Stimulated activated naive CD8-positive, alpha-beta T cell treated with anti-CD3 and anti-CD28 coated beads, Interleukin-15, Interleukin-2, amounts not matched to agents 100 ng/mL and 50 ng/mL, for 24 hours (primary cell): Measurements from ENCODE around the gene SLC13A1.
"Not testable (repeated sequence)": the region's sequence is repeated elsewhere in the genome, so short reads cannot be mapped to it uniquely, and the experiment has no call there.

Source experiments
- H3K27ac Mint-ChIP-seq: one replicate; pipeline ENCODE4 v1.8.0; 2021; ENCODE audit warnings: mild to moderate bottlenecking, mixed read lengths
- H3K27me3 Mint-ChIP-seq: one replicate; pipeline ENCODE4 v1.8.0; 2021; ENCODE audit warnings: mixed read lengths
- H3K36me3 Mint-ChIP-seq: one replicate; pipeline ENCODE4 v1.8.0; 2021; ENCODE audit warnings: low read depth, mixed read lengths
- H3K4me1 Mint-ChIP-seq: one replicate; pipeline ENCODE4 v1.8.0; 2021; ENCODE audit warnings: low read depth, mixed read lengths
- H3K4me3 Mint-ChIP-seq: one replicate; pipeline ENCODE4 v1.8.0; 2021; ENCODE audit warnings: mild to moderate bottlenecking, mixed read lengths
- H3K9me3 Mint-ChIP-seq: one replicate; pipeline ENCODE4 v1.8.0; 2021; ENCODE audit warnings: mixed read lengths

SLC13A1 gene

DNA sequence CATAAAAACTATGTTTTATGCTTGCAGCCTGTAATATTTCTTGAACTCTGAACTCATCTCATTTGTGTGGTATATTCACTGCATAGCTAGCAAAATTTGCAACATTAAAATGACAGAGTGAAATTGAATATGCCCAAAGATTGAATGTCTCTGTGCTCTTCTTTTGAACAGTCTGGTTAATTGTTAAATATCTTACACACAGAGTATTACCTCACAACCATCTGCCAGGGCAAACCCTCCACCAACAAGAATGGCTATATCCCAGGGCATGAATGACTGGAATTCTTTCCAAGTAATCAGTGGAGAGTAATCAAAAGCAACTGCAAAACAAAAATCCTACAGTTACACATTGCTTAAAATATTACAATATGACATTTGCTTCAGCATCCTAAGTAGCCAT is 76.9 kb downstream of the SLC13A1 start:
- Mint-ChIP-seq H3K9me3 (no peaks in the 10 kb centered on the region), H3K27me3 (no peaks in the 10 kb centered on the region), H3K4me1 (no peaks in the 10 kb centered on the region), H3K4me3 (no peak overlapping the region), H3K36me3 (no peaks in the 10 kb centered on the region), H3K27ac (no peak overlapping the region)

DNA sequence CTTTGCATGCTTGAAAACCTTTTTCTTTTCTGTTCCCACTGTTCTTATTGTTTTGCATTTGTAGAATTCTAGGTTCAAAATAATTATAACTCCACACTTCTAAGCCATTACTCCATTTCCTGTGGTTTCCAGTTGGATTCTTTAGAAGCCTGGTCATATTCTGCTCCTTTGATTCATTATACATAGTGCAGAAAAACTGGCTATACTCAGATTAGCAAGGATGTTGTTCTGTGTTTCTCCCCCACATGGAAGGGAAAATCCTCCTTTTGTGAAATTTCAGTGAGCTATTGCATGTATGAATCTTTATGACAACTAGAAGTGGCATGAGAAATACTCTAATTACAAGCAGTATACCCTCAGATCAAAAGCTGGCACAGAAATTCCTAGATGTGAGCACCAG is 79.5 kb downstream of the SLC13A1 start:
- Mint-ChIP-seq H3K27me3 (no peaks in the 10 kb centered on the region), H3K4me3 (no peak overlapping the region), H3K4me1 (no peaks in the 10 kb centered on the region), H3K27ac (no peak overlapping the region), H3K9me3 (peaks cover 2% of the 10 kb centered on the region), H3K36me3 (no peaks in the 10 kb centered on the region)

DNA sequence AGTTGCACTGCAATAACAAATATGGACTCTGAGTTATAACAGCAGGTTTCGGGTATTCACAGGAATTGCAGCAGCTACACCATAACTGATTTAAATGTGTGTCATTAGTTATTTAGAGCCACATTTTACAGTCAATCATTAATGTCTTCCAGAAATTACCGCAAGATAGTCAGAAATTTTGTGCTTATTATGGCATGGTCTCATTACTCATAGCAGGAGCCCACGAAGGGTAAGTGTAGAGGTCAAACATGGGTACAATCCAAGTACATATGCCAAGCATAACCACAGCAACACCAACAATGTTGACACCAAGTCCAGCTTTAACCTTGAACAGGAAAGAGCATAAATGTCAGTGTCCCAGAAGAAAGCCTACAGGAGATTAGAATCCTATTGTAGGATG is 84.4 kb downstream of the SLC13A1 start:
- H3K27me3 Mint-ChIP-seq = no peaks in the 10 kb centered on the region
- no peaks in the 10 kb centered on the region for H3K4me1 Mint-ChIP-seq
- H3K27ac Mint-ChIP-seq = no peak overlapping the region
- peaks cover 8% of the 10 kb centered on the region for H3K9me3 Mint-ChIP-seq
- no peaks in the 10 kb centered on the region for H3K36me3 Mint-ChIP-seq
- H3K4me3 Mint-ChIP-seq = no peak overlapping the region

DNA sequence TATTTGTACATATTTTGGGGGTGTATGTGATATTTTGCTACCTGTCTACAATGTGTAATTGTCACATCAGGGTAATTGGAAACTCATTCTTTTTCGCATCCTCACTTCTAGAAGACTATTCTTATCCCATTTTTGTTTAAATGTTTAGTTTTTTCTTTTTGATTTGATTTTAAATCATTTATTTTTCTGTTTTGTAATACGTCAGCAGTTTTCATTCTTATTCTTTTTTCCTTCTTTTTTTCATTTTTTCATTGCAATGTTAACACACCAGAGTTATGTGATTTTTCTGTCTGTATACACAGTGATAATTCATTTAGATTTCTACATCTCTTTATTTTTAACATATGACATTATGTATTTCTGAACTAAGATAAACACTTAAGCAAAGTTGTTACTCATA is 85.5 kb downstream of the SLC13A1 start:
- Mint-ChIP-seq H3K27me3 (no peaks in the 10 kb centered on the region), H3K4me3 (no peak overlapping the region), H3K4me1 (no peaks in the 10 kb centered on the region), H3K9me3 (peaks cover 12% of the 10 kb centered on the region), H3K36me3 (no peaks in the 10 kb centered on the region), H3K27ac (no peak overlapping the region)

DNA sequence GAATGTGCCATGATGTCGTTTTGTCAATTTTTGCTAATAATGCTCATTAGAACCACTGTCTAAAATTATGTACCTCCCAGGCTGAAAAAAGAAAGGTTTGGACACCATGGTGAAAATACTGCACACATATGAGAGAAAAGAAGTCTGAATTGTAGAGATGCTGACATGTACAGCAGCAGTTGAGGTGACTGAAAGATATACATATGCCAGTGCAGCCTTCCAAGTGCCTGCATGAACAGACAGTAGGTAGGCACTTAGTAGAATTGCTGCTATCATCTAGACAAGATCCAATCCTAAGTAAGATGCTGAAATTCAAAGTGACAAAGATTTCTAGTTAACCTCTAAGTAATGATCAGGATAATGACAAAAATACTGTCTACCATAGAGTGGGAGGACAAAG is 86.9 kb downstream of the SLC13A1 start:
- H3K36me3 Mint-ChIP-seq = no peaks in the 10 kb centered on the region
- H3K4me3 Mint-ChIP-seq = no peak overlapping the region
- H3K4me1 Mint-ChIP-seq = no peaks in the 10 kb centered on the region
- H3K27ac Mint-ChIP-seq = no peak overlapping the region
- peaks cover 12% of the 10 kb centered on the region for H3K9me3 Mint-ChIP-seq
- no peaks in the 10 kb centered on the region for H3K27me3 Mint-ChIP-seq

DNA sequence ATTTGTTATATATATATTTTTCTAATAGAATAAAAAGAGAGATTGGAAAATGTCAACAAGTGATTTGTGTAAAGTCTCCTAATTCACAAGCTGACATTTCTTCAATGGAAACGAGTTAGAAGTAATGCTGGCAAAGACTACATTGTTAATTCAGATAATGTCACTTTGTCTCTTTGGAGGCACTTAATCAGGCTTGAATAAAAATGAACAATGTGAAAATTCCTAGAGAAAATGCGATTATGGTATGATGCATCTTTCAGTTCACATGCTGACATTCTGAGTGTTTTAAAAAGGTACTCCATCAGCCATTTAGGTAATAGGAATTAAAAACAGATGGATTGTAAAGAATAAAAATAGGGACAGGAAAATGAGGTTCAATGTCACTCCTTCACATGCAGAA is 100.1 kb downstream of the SLC13A1 start:
- Mint-ChIP-seq H3K36me3 (no peaks in the 10 kb centered on the region), H3K4me3 (no peak overlapping the region)

DNA sequence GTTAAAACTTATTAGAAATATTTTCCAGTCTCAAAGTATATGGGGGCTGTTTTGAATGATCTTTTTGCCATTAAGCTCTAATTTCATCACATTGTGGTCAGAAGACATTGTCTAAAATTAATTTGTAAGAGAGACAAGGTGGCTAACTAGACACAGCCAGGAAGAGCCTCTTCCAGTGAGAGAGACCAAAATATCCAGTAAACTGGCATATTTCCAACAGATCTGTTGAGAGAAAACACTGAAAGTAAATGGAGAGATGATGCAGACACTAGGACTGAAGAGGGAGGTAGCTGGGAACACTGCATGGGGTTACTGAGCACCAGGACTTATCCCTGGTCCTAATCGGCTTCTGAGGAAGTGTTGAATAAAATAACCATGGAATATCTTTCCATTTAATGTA is 102.8 kb downstream of the SLC13A1 start:
- no peaks in the 10 kb centered on the region for H3K36me3 Mint-ChIP-seq
- H3K4me3 Mint-ChIP-seq = no peak overlapping the region
- H3K27me3 Mint-ChIP-seq = no peaks in the 10 kb centered on the region
- no peaks in the 10 kb centered on the region for H3K4me1 Mint-ChIP-seq
- H3K9me3 Mint-ChIP-seq = peaks cover 7% of the 10 kb centered on the region
- H3K27ac Mint-ChIP-seq = no peak overlapping the region

More for the DNA sequence above, 100.1 kb downstream of the SLC13A1 start:
- peaks cover 7% of the 10 kb centered on the region for H3K9me3 Mint-ChIP-seq
- no peaks in the 10 kb centered on the region for H3K27me3 Mint-ChIP-seq
- H3K4me1 Mint-ChIP-seq = no peaks in the 10 kb centered on the region
- no peak overlapping the region for H3K27ac Mint-ChIP-seq

DNA sequence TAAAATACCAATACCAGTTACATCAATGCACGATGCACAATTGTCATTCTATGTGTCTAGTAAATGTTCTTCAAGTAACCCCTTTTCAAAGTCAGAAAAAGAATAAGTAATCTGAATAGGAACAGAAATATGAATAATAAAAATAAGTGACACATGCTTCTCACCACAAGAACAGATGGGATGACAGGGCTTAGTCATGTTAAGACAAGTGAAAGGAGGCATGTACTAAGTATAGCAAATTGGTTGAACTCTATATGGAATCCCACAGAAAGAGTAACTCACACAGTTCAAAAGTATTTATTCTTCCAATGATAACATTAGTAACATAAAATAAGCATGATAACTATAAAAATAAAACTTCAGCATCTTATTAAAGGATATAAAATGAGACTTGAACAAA is 103.3 kb downstream of the SLC13A1 start:
- H3K27me3 Mint-ChIP-seq = no peaks in the 10 kb centered on the region
- H3K4me1 Mint-ChIP-seq = no peaks in the 10 kb centered on the region
- H3K36me3 Mint-ChIP-seq = no peaks in the 10 kb centered on the region
- H3K27ac Mint-ChIP-seq = no peak overlapping the region
- peaks cover 7% of the 10 kb centered on the region for H3K9me3 Mint-ChIP-seq
- no peak overlapping the region for H3K4me3 Mint-ChIP-seq

DNA sequence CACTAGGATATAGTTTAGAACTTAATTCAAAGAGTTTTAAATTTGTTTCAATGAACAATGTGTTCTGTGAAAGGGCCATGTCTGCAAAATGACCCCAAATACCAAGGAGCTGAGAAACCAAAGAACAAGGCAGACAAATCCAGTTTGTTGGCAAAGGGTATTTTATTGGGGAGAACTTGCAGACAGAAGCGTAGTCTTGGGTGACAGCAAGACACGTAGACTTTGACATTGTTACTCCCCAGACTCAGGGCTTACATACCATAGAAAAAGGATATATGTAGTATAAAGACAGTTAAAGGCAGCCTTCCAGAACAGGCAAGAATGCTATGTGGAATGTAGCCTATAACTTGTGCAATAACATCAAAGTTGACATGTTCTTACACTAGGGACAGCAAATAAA is 109.3 kb downstream of the SLC13A1 start:
- Mint-ChIP-seq H3K4me3 (no peak overlapping the region), H3K9me3 (peaks cover 4% of the 10 kb centered on the region), H3K27me3 (no peaks in the 10 kb centered on the region), H3K36me3 (no peaks in the 10 kb centered on the region), H3K4me1 (no peaks in the 10 kb centered on the region), H3K27ac (no peak overlapping the region)

DNA sequence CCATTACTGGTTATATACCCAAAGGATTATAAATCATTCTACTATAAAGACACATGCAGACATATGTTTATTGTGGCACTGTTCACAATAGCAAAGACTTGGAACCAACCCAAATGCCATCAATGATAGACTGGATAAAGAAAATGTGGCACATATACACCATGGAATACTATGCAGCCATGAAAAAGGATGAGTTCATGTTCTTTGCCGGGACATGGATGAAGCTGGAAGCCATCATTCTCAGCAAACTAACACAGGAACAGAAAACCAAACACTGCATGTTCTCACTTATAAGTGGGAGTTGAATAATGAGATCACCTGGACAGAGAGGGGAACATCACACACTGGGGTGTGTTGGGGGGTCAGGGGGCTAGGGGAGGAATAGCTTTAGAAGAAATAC is 112.9 kb downstream of the SLC13A1 start:
- not testable (repeated sequence) for H3K4me3 Mint-ChIP-seq, H3K9me3 Mint-ChIP-seq, H3K4me1 Mint-ChIP-seq, H3K36me3 Mint-ChIP-seq, H3K27ac Mint-ChIP-seq, H3K27me3 Mint-ChIP-seq

DNA sequence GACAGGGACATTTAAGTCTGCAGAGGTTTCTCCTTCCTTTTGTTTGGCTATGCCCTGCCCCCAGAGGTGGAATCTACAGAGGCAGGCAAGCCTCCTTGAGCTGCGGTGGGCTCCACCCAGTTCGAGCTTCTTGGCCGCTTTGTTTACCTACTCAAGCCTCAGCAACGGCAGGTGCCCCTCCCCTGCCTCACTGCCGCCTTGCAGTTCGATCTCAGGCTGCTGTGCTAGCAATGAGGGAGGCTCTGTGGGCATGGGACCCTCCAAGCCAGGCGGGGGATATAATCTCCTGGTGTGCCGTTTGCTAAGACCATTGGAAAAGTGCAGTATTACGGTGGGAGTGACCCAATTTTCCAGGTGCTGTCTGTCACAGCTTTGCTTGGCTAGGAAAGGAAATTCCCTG is 114.9 kb downstream of the SLC13A1 start:
- H3K27me3 Mint-ChIP-seq, H3K4me1 Mint-ChIP-seq, H3K36me3 Mint-ChIP-seq, H3K27ac Mint-ChIP-seq, H3K4me3 Mint-ChIP-seq: not testable (repeated sequence)
- peaks cover 14% of the 10 kb centered on the region for H3K9me3 Mint-ChIP-seq

DNA sequence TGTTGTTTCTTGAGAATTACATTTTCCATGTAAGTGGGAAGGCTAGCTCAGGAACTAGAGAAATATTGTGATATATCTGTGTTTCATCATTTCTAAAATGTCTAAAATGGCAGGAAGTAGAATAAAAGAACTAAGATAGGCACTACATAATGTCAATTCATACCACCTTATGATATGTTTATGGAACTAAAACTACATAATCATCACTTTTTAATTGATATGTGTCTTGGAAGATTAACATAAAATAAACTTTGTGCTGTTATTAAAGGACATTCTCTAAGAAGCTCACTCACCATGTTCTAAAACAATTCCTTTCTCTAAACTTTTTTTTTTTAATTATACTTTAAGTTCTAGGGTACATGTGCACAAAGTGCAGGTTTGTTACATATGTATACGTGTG is 120.7 kb downstream of the SLC13A1 start:
- Mint-ChIP-seq H3K36me3 (no peaks in the 10 kb centered on the region), H3K4me3 (no peak overlapping the region), H3K4me1 (no peaks in the 10 kb centered on the region), H3K27ac (no peak overlapping the region), H3K27me3 (no peaks in the 10 kb centered on the region), H3K9me3 (peaks cover 15% of the 10 kb centered on the region)

DNA sequence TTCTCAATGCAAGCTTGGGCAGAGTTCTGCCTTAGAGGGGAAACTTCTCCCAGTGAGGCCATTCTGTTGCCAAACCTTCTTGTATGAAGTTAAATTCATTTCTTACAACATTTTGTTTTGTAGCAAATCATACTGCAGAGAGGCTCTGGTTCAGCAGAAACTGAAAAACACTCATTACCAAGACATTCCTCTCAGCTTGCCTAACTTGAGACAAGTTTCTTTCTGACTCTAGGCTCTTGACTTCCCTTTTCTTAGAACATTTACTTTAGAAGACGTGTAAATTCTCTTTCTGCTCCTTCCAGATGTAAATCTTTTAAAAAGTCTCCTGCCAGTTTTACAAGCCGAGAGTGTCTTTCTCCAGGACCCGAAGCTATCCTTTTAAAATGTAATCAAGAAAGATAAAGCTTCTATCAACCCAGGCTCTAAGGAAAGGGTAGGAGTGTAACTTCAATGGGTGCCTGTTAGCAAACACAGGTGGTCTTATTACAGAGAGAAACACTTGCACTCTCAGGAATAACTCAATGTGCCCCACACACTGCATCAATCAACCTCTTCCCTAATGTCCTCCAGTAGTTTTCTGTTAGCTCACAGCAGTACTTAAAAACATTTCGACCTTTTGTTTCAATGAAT is 123.8 kb downstream of the SLC13A1 start:
- Mint-ChIP-seq H3K36me3 (no peaks in the 10 kb centered on the region), H3K9me3 (peaks cover 5% of the 10 kb centered on the region), H3K4me3 (no peak overlapping the region), H3K27ac (no peak overlapping the region), H3K4me1 (no peaks in the 10 kb centered on the region), H3K27me3 (no peaks in the 10 kb centered on the region)

DNA sequence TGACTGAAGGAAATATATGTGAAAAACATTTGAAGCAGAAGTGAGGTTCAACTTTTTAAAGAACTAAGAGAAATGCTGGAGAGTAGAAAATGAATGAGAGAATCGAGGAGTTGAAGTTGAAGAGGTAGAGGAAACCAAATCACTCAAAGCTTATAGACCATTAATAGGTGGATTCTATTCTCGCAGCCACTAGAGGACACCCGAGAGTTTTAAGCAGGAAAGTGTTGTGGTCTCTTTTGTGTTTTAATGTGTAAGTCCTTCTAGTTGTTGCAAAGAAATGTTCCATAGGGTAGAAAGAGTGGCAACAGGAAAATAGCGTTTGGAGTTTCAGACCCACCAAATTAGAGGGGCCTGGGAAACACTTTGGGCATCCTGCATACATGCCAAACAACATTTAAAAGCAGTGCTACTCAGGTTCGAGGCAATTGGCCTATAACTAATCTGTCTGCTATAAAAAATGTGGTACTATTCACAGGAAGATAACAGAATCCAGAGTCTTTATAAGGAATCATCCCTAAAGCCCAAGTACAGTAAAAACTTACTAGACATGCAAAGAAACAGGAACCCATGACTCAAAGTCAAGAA is 129.0 kb downstream of the SLC13A1 start:
- Mint-ChIP-seq H3K9me3 (peaks cover 8% of the 10 kb centered on the region), H3K4me3 (no peak overlapping the region), H3K36me3 (no peaks in the 10 kb centered on the region), H3K27ac (no peak overlapping the region), H3K27me3 (no peaks in the 10 kb centered on the region), H3K4me1 (no peaks in the 10 kb centered on the region)

DNA sequence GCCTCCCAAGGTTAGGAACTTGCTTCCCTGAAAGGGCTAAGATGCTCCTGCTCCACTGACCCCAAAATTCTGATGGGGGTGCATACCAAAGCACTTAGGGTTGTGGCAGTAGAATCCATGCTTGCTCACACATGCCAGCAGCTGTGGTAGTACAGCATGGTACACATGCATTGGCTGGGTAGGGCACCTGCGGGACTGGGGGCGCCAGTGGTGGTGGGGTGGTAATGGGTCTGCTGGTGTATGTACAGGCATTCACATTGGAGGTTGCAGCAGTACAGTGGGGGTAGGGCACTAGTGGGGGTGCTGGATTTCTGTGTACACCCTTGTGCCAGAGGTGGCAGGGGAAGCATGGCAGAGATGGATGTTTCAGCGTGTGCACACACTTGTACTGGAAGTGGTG is 132.0 kb downstream of the SLC13A1 start:
- Mint-ChIP-seq H3K4me1 (no peaks in the 10 kb centered on the region), H3K4me3 (no peak overlapping the region), H3K9me3 (peaks cover 10% of the 10 kb centered on the region), H3K27me3 (no peaks in the 10 kb centered on the region), H3K27ac (no peak overlapping the region), H3K36me3 (no peaks in the 10 kb centered on the region)
